ENCODE results near the gene PPP2R2C.

Gene PPP2R2C

GRCh38 chr4:6361076-6361784 lies 111.2 kb downstream of the PPP2R2C start:
- no peak overlapping the region for H3K4me3 ChIP-seq (ENCODE audit: control insufficient read depth, low read depth, low read length)
- no peak for TF ChIP-seq CTCF (IDR thresholded peaks at IDR 0.05; ENCODE audit: control insufficient read depth, insufficient read depth, low read depth, low read length, missing control alignments)
- DNase-seq (ENCODE audit: low read depth): no peak

GRCh38 chr4:6360385-6360784 lies 112.0 kb downstream of the PPP2R2C start:
- no peak overlapping the region for H3K4me3 ChIP-seq (ENCODE audit: control insufficient read depth, low read depth, low read length)
- no peak for DNase-seq (ENCODE audit: low read depth)
- no peak for TF ChIP-seq CTCF (IDR thresholded peaks at IDR 0.05; ENCODE audit: control insufficient read depth, insufficient read depth, low read depth, low read length, missing control alignments)

- DNase-seq (ENCODE audit: low read depth): no peak
- no peak for TF ChIP-seq CTCF (IDR thresholded peaks at IDR 0.05; ENCODE audit: control insufficient read depth, insufficient read depth, low read depth, low read length, missing control alignments)
Observed at GRCh38 chr4:6359536-6360308, 112.7 kb downstream of the PPP2R2C start.

GRCh38 chr4:6357476-6357875 lies 114.9 kb downstream of the PPP2R2C start:
- no peak for TF ChIP-seq CTCF (IDR thresholded peaks at IDR 0.05; ENCODE audit: control insufficient read depth, insufficient read depth, low read depth, low read length, missing control alignments)
- DNase-seq (ENCODE audit: low read depth): no peak
- H3K4me3 ChIP-seq (ENCODE audit: control insufficient read depth, low read depth, low read length): no peak overlapping the region

More at GRCh38 chr4:6359536-6360308, 112.7 kb downstream of the PPP2R2C start:
- no peak overlapping the region for H3K4me3 ChIP-seq (ENCODE audit: control insufficient read depth, low read depth, low read length)

- no peak for DNase-seq (ENCODE audit: low read depth)
- TF ChIP-seq CTCF (IDR thresholded peaks at IDR 0.05; ENCODE audit: control insufficient read depth, insufficient read depth, low read depth, low read length, missing control alignments): no peak
- no peak overlapping the region for H3K4me3 ChIP-seq (ENCODE audit: control insufficient read depth, low read depth, low read length)
Observed at GRCh38 chr4:6356076-6356560, 116.3 kb downstream of the PPP2R2C start.

GRCh38 chr4:6355052-6355451 lies 117.4 kb downstream of the PPP2R2C start:
- no peak for TF ChIP-seq CTCF (IDR thresholded peaks at IDR 0.05; ENCODE audit: control insufficient read depth, insufficient read depth, low read depth, low read length, missing control alignments)
- DNase-seq (ENCODE audit: low read depth): no peak
- no peak overlapping the region for H3K4me3 ChIP-seq (ENCODE audit: control insufficient read depth, low read depth, low read length)
